HG03039 (cell line): Measurements from ENCODE around the gene PCK1.
"Not testable (repeated sequence)": the region's sequence is repeated elsewhere in the genome, so short reads cannot be mapped to it uniquely, and the experiment has no call there.

Source experiments
- ATAC-seq: cut with Tn5 transposase; IDR thresholded peaks from one replicate; pipeline ENCODE4 v1.9.1; 2021; ENCODE audit warnings: mild to moderate bottlenecking, moderate library complexity; ENCODE audit not compliant: unreplicated experiment

PCK1 gene

GRCh38 chr20:57560554-57561355 lies at the start of gene PCK1:
Gene PCK1 (plus strand): TSS chr20:57561110. CDS start chr20:57561412, 302 bp downstream.
- no peak for ATAC-seq

- ATAC-seq: not testable (repeated sequence)
Observed at GRCh38 chr20:57511709-57512108, 49.2 kb upstream of the PCK1 start.

- no peak for ATAC-seq
Observed at GRCh38 chr20:57512432-57512831, 48.5 kb upstream of the PCK1 start.

GRCh38 chr20:57513199-57513598 lies 47.7 kb upstream of the PCK1 start:
- ATAC-seq: no peak

GRCh38 chr20:57514273-57514751 lies 46.6 kb upstream of the PCK1 start:
- ATAC-seq: no peak

- ATAC-seq: no peak
Observed at GRCh38 chr20:57517904-57518303, 43.0 kb upstream of the PCK1 start.

GRCh38 chr20:57522380-57523140 lies 38.4 kb upstream of the PCK1 start:
- ATAC-seq: no peak

GRCh38 chr20:57523782-57524181 lies 37.1 kb upstream of the PCK1 start:
- no peak for ATAC-seq

- ATAC-seq: no peak
Observed at GRCh38 chr20:57524511-57525176, 36.3 kb upstream of the PCK1 start, which contains the start of gene CTCFL. Gene CTCFL (minus strand): TSS chr20:57525140. CDS start chr20:57524205, 935 bp downstream.

GRCh38 chr20:57525328-57526086 lies 35.4 kb upstream of the PCK1 start:
- no peak for ATAC-seq

GRCh38 chr20:57526087-57526884 lies 34.6 kb upstream of the PCK1 start:
- no peak for ATAC-seq

- no peak for ATAC-seq
Observed at GRCh38 chr20:57526885-57527460, 33.9 kb upstream of the PCK1 start.

GRCh38 chr20:57527728-57528127 lies 33.2 kb upstream of the PCK1 start:
- no peak for ATAC-seq

GRCh38 chr20:57528148-57528547 lies 32.8 kb upstream of the PCK1 start:
- ATAC-seq: no peak

- no peak for ATAC-seq
Observed at GRCh38 chr20:57529160-57529585, 31.7 kb upstream of the PCK1 start.

GRCh38 chr20:57529810-57530209 lies 31.1 kb upstream of the PCK1 start:
- ATAC-seq: no peak

- no peak for ATAC-seq
Observed at GRCh38 chr20:57530327-57530981, 30.5 kb upstream of the PCK1 start.

- no peak for ATAC-seq
Observed at GRCh38 chr20:57532104-57532503, 28.8 kb upstream of the PCK1 start.

- no peak for ATAC-seq
Observed at GRCh38 chr20:57535297-57535696, 25.6 kb upstream of the PCK1 start.
